Erythroblast (primary cell): ENCODE results near the gene GABRB1.

ENCODE experiments used
- GATA1 ChIP-seq: IDR thresholded peaks from 2 replicates; pipeline ENCODE4 v1.6.1; 2011; ENCODE audit warnings: low read depth, mild to moderate bottlenecking, control low read depth, low read length, moderate library complexity
- POLR2A ChIP-seq: IDR thresholded peaks from 2 replicates; pipeline ENCODE4 v1.6.1; 2011; ENCODE audit warnings: mild to moderate bottlenecking, low read length

GRCh38 chr4:47002580-47002979, 28.8 kb upstream of the GABRB1 start:
- TF ChIP-seq POLR2A (no peak), GATA1 (no peak)
